ENCODE measurements around the gene DYTN.

GRCh38 chr2:206698811-206699210 lies 19.4 kb downstream of the DYTN start:
- TF ChIP-seq CTCF (conservative IDR thresholded peaks at IDR 0.05 in 1 of 2, IDR thresholded peaks at IDR 0.05 in 1 of 2; ENCODE audit: extremely low read depth in 1 of 2, insufficient read depth in 1 of 2, low read depth in 1 of 2, low read length in 2 of 2) = no peak
- TF ChIP-seq EZH2 (IDR thresholded peaks at IDR 0.05; ENCODE audit: borderline replicate concordance, low read length) = no peak

All from mammary epithelial cell (primary cell).